ENCODE results near the gene HYLS1.

Gene HYLS1

DNA sequence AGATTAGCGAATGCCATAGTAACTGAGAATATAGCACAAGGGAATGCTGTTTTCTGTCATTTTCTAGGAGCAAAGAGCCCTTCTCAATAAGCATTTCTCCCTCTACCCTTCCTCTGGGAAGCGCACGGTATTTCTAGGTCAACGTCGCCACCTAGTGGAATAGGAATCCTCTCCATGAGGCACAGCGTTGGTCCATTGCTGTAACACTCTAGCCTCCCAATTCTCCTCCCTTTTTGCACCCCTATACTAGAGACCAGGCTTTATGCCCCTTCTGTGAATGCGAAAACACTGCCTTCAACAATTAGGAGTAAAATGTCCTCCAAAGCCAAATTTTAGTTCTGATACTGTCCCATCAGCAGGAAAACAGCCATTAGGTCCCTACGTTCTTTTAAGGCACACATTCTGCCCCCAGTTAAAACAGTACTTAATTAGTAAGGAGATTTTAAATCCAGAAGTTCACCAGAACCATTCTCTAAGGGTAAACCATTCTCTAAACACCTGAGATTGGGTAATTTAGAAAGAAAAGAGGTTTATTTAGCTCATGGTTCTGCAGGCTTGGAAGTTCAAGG is 12.8 kb upstream of the HYLS1 start:
- H3K27me3 ChIP-seq (ENCODE audit: control insufficient read depth, insufficient read depth, low read length): peaks cover 3% of the 10 kb centered on the region; the same call in 1 of the 2 replicates
- no peak overlapping the region for H3K27ac ChIP-seq (ENCODE audit: low read depth, low read length)
- H3K9me3 ChIP-seq (ENCODE audit: control insufficient read depth, insufficient read depth, low read length): peaks cover 10% of the 10 kb centered on the region; the same call in 1 of the 2 replicates
- H3K4me1 ChIP-seq (ENCODE audit: control insufficient read depth, insufficient read depth, low read length): no peaks in the 10 kb centered on the region
- no peak overlapping the region for H3K9ac ChIP-seq (ENCODE audit: low read depth, low read length)
- H3K36me3 ChIP-seq (ENCODE audit: control insufficient read depth, insufficient read depth, low read length): no peaks in the 10 kb centered on the region
- H3K4me3 ChIP-seq (ENCODE audit: low read depth, low read length): no peak overlapping the region

DNA sequence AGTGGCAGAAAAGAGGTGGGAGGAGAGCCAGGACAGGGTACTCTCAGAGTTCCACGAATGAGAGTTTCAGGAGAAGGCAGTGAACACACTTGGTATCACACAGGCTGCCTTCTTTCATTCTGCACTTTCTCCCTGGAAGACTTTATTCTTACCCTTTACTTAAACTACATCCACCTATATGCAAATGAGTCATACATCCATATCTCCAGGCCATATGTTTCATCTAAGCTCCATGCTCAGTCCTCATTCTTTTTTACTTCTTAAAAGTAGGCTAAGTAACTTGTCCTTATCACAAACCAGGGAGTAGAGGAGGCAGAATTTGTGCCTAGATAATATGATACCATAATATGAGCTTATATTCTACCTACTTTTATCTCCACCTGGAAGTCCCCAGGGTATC is 6.2 kb upstream of the HYLS1 start:
- H3K9me3 ChIP-seq (ENCODE audit: control insufficient read depth, insufficient read depth, low read length): no peaks in the 10 kb centered on the region; the same call in 1 of the 2 replicates
- H3K9ac ChIP-seq (ENCODE audit: low read depth, low read length): no peak overlapping the region
- H3K4me3 ChIP-seq (ENCODE audit: low read depth, low read length): no peak overlapping the region
- no peaks in the 10 kb centered on the region for H3K4me1 ChIP-seq (ENCODE audit: control insufficient read depth, insufficient read depth, low read length)
- H3K36me3 ChIP-seq (ENCODE audit: control insufficient read depth, insufficient read depth, low read length): no peaks in the 10 kb centered on the region
- peaks cover 4% of the 10 kb centered on the region; the same call in 1 of the 2 replicates for H3K27me3 ChIP-seq (ENCODE audit: control insufficient read depth, insufficient read depth, low read length)
- H3K27ac ChIP-seq (ENCODE audit: low read depth, low read length): no peak overlapping the region

DNA sequence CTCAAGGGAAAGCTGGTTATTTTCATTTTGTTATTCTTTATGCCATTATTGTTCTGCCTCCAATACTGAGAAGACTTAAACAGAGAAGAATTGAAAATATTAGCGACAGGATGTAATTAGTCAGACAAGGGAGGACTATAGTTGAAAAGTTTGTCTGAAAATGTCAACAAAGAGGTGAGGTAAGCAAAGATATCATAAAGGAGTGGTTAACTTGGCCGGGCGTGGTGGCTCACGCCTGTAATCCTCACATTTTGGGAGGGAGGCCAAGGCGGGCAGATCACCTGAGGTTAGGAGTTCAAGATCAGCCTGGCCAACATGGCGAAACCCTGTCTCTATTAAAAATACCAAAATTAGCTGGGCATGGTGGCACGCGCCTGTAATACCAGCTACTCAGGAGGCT is 4.1 kb upstream of the HYLS1 start:
- H3K4me3 ChIP-seq (ENCODE audit: low read depth, low read length): no peak overlapping the region
- peaks cover 8% of the 10 kb centered on the region; the same call in 1 of the 2 replicates for H3K27me3 ChIP-seq (ENCODE audit: control insufficient read depth, insufficient read depth, low read length)
- H3K9me3 ChIP-seq (ENCODE audit: control insufficient read depth, insufficient read depth, low read length): no peaks in the 10 kb centered on the region; the same call in 1 of the 2 replicates
- no peaks in the 10 kb centered on the region for H3K4me1 ChIP-seq (ENCODE audit: control insufficient read depth, insufficient read depth, low read length)
- no peak overlapping the region for H3K9ac ChIP-seq (ENCODE audit: low read depth, low read length)
- no peak overlapping the region for H3K27ac ChIP-seq (ENCODE audit: low read depth, low read length)
- H3K36me3 ChIP-seq (ENCODE audit: control insufficient read depth, insufficient read depth, low read length): no peaks in the 10 kb centered on the region

DNA sequence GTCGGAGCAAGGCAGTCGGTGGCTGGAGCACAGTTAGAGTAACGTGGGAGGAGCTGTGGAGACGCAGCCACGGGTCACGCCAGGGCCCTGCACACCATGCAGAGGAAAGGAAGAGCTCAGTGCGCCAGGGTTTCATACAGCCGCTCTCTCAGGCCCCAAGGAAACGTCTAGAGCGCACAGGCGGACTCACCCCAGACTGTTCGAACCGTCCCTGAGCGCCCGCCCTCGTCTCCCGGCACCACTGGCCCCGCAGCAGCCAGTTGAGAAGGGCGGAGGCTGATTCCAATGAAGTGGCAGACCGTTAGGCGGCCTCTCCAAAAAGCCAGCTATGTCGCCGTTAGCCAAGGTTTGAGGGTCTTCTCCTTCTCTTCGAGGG is 483 bp upstream of the HYLS1 start:
- Histone ChIP-seq H3K9ac (ENCODE audit: low read depth, low read length) (no peak overlapping the region), H3K4me3 (ENCODE audit: low read depth, low read length) (peak overlapping the region; percentile 88; the same call in 1 of the 2 replicates), H3K27me3 (ENCODE audit: control insufficient read depth, insufficient read depth, low read length) (0 out of 2 replicates have a peak, but pooled peaks cover 3% of the 10 kb centered on the region), H3K4me1 (ENCODE audit: control insufficient read depth, insufficient read depth, low read length) (no peaks in the 10 kb centered on the region), H3K36me3 (ENCODE audit: control insufficient read depth, insufficient read depth, low read length) (peaks cover 10% of the 10 kb centered on the region), H3K27ac (ENCODE audit: low read depth, low read length) (no peak overlapping the region), H3K9me3 (ENCODE audit: control insufficient read depth, insufficient read depth, low read length) (no peaks in the 10 kb centered on the region; the same call in 1 of the 2 replicates)

DNA sequence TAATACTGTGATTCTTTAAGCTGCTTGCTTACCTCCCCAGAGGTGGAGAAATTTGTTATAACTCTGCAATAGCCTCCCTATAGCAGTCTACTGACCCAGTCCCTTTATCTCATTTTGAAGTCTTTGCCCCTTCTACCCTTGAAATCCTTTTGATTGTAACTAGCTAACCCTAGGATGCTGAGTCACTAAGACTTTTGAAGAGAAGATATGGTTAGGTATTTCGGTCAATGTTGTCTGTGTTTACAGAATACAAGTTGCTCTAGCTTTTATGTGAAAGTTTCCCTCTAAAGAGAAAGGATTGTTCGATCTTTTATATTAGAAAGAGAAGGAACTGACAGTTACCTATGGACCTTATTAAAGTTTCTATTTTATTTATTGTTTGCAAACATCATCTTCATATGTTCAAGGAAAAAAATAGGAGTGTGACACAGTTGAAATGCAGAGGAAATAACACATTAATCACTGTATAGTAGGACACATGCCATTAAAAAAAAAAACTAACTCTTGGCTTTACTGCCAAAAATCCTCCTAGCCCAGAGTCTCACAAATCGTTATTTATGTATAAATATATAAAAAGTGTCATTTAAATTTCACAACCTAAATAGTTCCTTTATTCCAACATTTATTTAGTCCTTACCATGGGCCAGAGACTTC is 3.1 kb downstream of the HYLS1 start:
- Histone ChIP-seq H3K9ac (ENCODE audit: low read depth, low read length) (no peak overlapping the region), H3K9me3 (ENCODE audit: control insufficient read depth, insufficient read depth, low read length) (no peaks in the 10 kb centered on the region; the same call in 1 of the 2 replicates), H3K36me3 (ENCODE audit: control insufficient read depth, insufficient read depth, low read length) (peaks cover 46% of the 10 kb centered on the region), H3K27me3 (ENCODE audit: control insufficient read depth, insufficient read depth, low read length) (0 out of 2 replicates have a peak, but pooled peaks cover 3% of the 10 kb centered on the region), H3K4me3 (ENCODE audit: low read depth, low read length) (no peak overlapping the region), H3K4me1 (ENCODE audit: control insufficient read depth, insufficient read depth, low read length) (no peaks in the 10 kb centered on the region), H3K27ac (ENCODE audit: low read depth, low read length) (no peak overlapping the region)

DNA sequence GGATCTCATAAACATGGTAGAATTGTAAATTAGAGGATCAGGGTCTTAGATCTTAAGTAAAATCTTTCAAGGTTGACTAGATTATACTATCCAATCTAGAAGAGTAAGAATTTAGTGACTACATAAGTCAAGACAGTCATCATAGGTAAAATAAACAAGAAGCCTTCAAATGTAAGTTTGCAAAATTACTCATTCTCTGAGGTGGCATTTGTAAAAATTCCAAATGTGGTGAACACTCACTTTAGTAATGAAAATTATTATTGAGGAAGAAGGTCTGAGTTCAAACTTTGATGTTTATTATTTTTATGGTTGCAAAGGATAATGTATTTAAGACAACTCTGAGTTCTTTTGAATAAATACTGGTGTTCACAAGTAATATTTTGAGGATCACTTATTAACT is 4.6 kb downstream of the HYLS1 start:
- Histone ChIP-seq H3K27me3 (ENCODE audit: control insufficient read depth, insufficient read depth, low read length) (no peaks in the 10 kb centered on the region), H3K9me3 (ENCODE audit: control insufficient read depth, insufficient read depth, low read length) (no peaks in the 10 kb centered on the region), H3K27ac (ENCODE audit: low read depth, low read length) (no peak overlapping the region), H3K36me3 (ENCODE audit: control insufficient read depth, insufficient read depth, low read length) (peaks cover 54% of the 10 kb centered on the region), H3K4me3 (ENCODE audit: low read depth, low read length) (no peak overlapping the region), H3K4me1 (ENCODE audit: control insufficient read depth, insufficient read depth, low read length) (no peaks in the 10 kb centered on the region), H3K9ac (ENCODE audit: low read depth, low read length) (no peak overlapping the region)

DNA sequence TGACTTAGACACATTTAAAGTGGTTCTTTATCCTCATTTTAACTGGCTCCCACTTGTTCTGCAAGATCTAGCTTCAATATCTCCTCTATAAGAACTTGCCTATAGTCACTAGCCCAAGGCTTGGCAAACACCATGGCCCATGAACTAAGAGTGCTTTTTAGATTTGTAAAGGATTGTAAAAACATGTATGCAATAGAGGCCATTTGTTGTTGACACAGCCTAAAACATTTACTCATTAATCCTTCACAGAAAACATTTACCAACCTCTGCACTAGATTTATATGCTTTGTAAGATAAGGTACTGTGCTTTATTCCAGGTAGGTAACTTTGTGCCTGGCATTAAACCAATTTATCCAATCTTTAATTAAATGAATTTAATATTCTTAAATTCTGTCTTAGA is 5.5 kb downstream of the HYLS1 start:
- no peak overlapping the region for H3K9ac ChIP-seq (ENCODE audit: low read depth, low read length)
- H3K27me3 ChIP-seq (ENCODE audit: control insufficient read depth, insufficient read depth, low read length): no peaks in the 10 kb centered on the region
- peaks cover 59% of the 10 kb centered on the region for H3K36me3 ChIP-seq (ENCODE audit: control insufficient read depth, insufficient read depth, low read length)
- no peak overlapping the region for H3K27ac ChIP-seq (ENCODE audit: low read depth, low read length)
- no peaks in the 10 kb centered on the region for H3K4me1 ChIP-seq (ENCODE audit: control insufficient read depth, insufficient read depth, low read length)
- no peaks in the 10 kb centered on the region for H3K9me3 ChIP-seq (ENCODE audit: control insufficient read depth, insufficient read depth, low read length)
- no peak overlapping the region for H3K4me3 ChIP-seq (ENCODE audit: low read depth, low read length)

DNA sequence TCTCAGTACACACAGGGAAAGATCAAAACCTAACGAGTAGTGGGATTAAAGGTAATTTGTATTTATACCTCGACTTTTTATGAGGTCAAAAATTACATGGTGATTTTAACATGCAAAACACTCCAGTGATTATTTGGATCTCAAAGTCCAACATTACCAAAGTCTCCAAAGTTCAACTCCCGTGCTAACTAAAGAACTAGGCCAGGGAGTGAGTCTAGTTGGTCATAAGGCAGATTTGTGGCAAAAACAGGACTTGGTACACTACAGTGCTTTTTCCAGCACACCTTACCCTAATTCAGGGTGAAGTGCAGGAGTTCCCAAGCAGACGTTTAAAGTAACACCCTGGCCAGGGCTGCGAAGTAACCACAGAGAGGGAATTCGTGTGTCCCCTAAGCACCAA is 14.4 kb downstream of the HYLS1 start:
- Histone ChIP-seq H3K9ac (ENCODE audit: low read depth, low read length) (no peak overlapping the region), H3K27me3 (ENCODE audit: control insufficient read depth, insufficient read depth, low read length) (peaks cover 21% of the 10 kb centered on the region), H3K4me3 (ENCODE audit: low read depth, low read length) (0 out of 2 replicates have a peak overlapping the region, but pooled peaks have one; percentile 2), H3K4me1 (ENCODE audit: control insufficient read depth, insufficient read depth, low read length) (peaks cover 5% of the 10 kb centered on the region; the same call in 1 of the 2 replicates), H3K36me3 (ENCODE audit: control insufficient read depth, insufficient read depth, low read length) (peaks cover 27% of the 10 kb centered on the region), H3K9me3 (ENCODE audit: control insufficient read depth, insufficient read depth, low read length) (no peaks in the 10 kb centered on the region), H3K27ac (ENCODE audit: low read depth, low read length) (no peak overlapping the region)

DNA sequence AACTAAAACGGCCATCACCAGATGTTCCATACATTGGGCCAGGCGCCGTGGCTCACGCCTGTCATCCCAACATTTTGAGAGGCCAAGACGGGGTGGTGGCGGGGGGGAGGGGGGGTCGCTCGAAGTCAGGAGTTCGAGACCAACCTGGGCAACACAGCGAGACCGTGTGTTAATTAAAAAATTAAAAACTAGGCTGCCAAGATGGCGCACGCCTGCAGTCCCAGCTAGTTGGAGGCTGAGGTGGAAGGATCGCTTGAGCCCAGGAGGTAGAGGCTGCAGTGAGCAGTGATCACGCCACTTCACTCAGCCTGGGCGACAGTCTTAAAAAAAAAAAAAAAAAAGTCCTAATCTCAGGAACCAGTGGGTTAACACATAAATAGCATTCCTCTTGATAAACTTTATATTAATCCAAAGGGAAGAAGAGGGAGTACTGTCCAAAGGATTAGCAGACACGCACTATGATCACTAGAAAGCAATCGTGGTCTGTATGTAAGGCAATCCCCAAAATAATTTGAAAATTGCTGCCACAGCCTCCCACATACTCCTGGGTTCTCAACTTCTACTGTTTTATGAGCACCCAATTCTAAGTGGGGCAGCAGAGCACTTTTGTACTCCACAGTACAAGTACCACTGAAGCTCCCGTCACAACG is 14.9 kb downstream of the HYLS1 start:
- H3K27ac ChIP-seq (ENCODE audit: low read depth, low read length): peak overlapping the region; percentile 13
- H3K4me3 ChIP-seq (ENCODE audit: low read depth, low read length): peak overlapping the region; percentile 100
- H3K9me3 ChIP-seq (ENCODE audit: control insufficient read depth, insufficient read depth, low read length): no peaks in the 10 kb centered on the region

DNA sequence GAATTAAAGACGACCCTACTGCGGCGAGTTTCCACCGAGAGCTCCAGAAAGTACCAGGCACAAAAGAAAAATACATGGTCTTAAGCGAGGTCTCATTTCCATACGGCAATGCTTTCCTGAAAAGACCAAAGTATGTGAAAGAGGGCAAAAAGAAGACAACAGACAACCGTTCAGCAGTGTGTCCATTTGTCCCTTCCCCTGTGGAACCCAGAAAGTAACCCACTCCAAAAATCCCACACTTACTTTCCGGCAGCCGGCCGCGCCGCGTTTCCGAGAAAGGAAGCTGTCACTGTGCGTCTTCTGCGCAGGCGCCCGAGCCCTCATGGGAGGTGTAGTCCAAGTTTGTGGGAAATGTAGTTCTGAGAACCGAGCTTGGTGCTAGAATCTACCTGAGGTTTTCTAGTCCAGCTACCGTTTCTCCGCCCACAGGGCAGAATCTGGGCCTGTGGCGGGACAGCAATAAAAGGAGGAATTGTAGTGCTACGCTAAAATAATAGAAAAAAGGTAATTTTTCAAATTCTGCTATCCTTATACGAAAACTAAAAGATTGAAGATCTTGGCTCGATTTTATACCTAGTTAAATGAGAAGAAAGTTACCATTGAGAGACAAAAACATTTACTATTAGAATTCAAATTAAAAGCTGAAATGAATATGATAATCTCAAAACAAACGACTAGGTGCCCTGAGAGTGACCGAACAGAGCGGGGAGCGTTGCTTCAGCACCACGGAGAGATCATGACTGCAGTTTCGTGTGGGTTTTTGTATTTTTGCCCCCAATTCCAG is 15.7 kb downstream of the HYLS1 start, which contains the start of gene PUS3:
Gene PUS3, minus strand, starts transcription at position 280 of the 784 bp plus-strand sequence. CDS start 6,922 bp downstream, outside the sequence.
- H3K27ac ChIP-seq (ENCODE audit: low read depth, low read length): peak within 1 kb of the TSS; percentile 13
- no peaks in the 10 kb centered on the region for H3K9me3 ChIP-seq (ENCODE audit: control insufficient read depth, insufficient read depth, low read length)
- peak within 1 kb of the TSS; percentile 100 for H3K4me3 ChIP-seq (ENCODE audit: low read depth, low read length)

More for the DNA sequence above, 14.9 kb downstream of the HYLS1 start:
- Histone ChIP-seq H3K36me3 (ENCODE audit: control insufficient read depth, insufficient read depth, low read length) (peaks cover 27% of the 10 kb centered on the region), H3K9ac (ENCODE audit: low read depth, low read length) (peak overlapping the region; percentile 58), H3K4me1 (ENCODE audit: control insufficient read depth, insufficient read depth, low read length) (peaks cover 5% of the 10 kb centered on the region; the same call in 1 of the 2 replicates), H3K27me3 (ENCODE audit: control insufficient read depth, insufficient read depth, low read length) (peaks cover 21% of the 10 kb centered on the region)

More for the DNA sequence above, 15.7 kb downstream of the HYLS1 start, which contains the start of gene PUS3:
- H3K9ac ChIP-seq (ENCODE audit: low read depth, low read length): peak within 1 kb of the TSS; percentile 58
- H3K36me3 ChIP-seq (ENCODE audit: control insufficient read depth, insufficient read depth, low read length): peaks cover 21% of the 10 kb centered on the region
- H3K27me3 ChIP-seq (ENCODE audit: control insufficient read depth, insufficient read depth, low read length): peaks cover 21% of the 10 kb centered on the region
- peaks cover 5% of the 10 kb centered on the region; the same call in 1 of the 2 replicates for H3K4me1 ChIP-seq (ENCODE audit: control insufficient read depth, insufficient read depth, low read length)

Data from HUES48 (cell line).